HFFc6 (cell line): ENCODE measurements around the gene PNPLA3. TPM values are rescaled to one million over a fixed set of nuclear protein-coding genes. Genes with fewer than 3 reads are reported as not detected.

Experiments
- DNase-seq: peaks from one replicate; pipeline ENCODE4 v3.0.0-alpha.2; 2018
- H3K27ac Mint-ChIP-seq: 2 replicates; pipeline ENCODE4 v1.8.0; 2020; ENCODE audit warnings: mild to moderate bottlenecking, mixed read lengths
- H3K27me3 Mint-ChIP-seq: 2 replicates; pipeline ENCODE4 v1.8.0; 2021; ENCODE audit warnings: mild to moderate bottlenecking, moderate library complexity, mixed read lengths; ENCODE audit not compliant: insufficient read depth
- H3K36me3 Mint-ChIP-seq: 2 replicates; pipeline ENCODE4 v1.8.0; 2021; ENCODE audit warnings: low read depth, mixed read lengths
- H3K4me1 Mint-ChIP-seq: 2 replicates; pipeline ENCODE4 v1.8.0; 2020; ENCODE audit warnings: low read depth, mixed read lengths
- H3K4me3 Mint-ChIP-seq: 2 replicates; pipeline ENCODE4 v1.8.0; 2020; ENCODE audit warnings: mild to moderate bottlenecking, moderate library complexity, mixed read lengths
- H3K9me3 Mint-ChIP-seq: 2 replicates; pipeline ENCODE4 v1.8.0; 2020; ENCODE audit warnings: mild to moderate bottlenecking, mixed read lengths
- total RNA-seq, 6 experiments: library from RNA; stranded (reverse); fragmentation: NEBNext Ultra II Directional; extraction: Animal tissue kit (Norgen Biotek cat#: 25700); gene quantifications; 2 replicates in 1 of 6; 3 replicates in 5 of 6; pipeline ENCODE4 v1.2.3, GENCODE V29; 2021
- TF ChIP-seq, protein P1 (sequence below): fragments of 200-600 bp; sonication (generic); IDR thresholded peaks from 2 replicates; pipeline ENCODE4 v1.5.0; 2021; ENCODE audit warnings: antibody characterized with exemption, mild to moderate bottlenecking

Gene PNPLA3
- total RNA-seq, 6 experiments from 2014 or later = 3.0 to 6.5 (median 3.4) TPM

DNA sequence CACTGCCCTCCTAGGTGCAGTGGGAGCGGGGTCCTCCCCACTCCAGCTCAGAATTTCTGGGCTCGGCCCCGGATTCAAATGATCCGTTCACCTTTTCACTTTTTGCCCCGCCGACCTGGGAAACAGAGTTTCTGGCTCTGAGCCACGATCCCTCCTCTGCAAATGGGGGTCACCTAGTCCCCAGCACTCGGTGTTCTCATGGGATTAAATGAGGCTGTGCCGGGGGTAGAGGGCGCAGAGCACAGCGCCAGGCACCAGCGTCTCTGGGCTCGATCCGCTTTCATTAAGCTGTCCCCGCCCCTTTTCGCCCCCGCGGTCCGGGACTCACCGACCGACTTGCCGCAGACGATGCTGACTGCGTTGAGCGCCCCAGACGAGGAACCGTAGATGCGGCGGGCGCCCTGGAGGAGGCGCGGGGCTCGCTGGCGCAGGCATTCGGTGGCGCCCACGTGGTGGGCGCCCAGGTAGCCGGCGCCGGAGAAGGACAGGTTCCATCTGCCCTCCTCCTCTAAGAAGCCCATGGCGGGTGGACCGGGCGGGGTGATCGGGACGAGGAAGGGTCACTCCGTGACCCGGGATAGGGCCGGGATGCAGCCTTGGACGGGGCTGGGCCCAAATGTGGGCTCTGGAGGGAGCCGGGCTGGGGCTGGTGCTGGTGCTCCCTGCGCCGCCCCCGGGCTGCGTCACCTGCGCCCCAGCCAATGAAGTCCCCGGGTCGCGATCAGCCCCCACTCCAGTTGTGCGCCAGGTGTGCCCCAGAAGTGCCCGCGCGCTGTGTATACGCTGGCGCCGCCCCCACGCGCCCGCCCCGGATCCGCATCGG, 32.0 kb upstream of the PNPLA3 start, which contains the start of gene PNPLA5:
PNPLA5 (minus strand) TSS at position 654 of the 823 bp plus-strand sequence; CDS start at position 521, 133 bp downstream.
- Mint-ChIP-seq H3K36me3 (no peaks in the 10 kb centered on the region), H3K4me1 (peaks cover 7% of the 10 kb centered on the region), H3K27ac (no peak within 1 kb of the TSS), H3K27me3 (peaks cover 10% of the 10 kb centered on the region), H3K9me3 (no peaks in the 10 kb centered on the region), H3K4me3 (no peak within 1 kb of the TSS)
- TF ChIP-seq, protein P1, sequence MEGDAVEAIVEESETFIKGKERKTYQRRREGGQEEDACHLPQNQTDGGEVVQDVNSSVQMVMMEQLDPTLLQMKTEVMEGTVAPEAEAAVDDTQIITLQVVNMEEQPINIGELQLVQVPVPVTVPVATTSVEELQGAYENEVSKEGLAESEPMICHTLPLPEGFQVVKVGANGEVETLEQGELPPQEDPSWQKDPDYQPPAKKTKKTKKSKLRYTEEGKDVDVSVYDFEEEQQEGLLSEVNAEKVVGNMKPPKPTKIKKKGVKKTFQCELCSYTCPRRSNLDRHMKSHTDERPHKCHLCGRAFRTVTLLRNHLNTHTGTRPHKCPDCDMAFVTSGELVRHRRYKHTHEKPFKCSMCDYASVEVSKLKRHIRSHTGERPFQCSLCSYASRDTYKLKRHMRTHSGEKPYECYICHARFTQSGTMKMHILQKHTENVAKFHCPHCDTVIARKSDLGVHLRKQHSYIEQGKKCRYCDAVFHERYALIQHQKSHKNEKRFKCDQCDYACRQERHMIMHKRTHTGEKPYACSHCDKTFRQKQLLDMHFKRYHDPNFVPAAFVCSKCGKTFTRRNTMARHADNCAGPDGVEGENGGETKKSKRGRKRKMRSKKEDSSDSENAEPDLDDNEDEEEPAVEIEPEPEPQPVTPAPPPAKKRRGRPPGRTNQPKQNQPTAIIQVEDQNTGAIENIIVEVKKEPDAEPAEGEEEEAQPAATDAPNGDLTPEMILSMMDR = no peak
- DNase-seq = no peak

DNA sequence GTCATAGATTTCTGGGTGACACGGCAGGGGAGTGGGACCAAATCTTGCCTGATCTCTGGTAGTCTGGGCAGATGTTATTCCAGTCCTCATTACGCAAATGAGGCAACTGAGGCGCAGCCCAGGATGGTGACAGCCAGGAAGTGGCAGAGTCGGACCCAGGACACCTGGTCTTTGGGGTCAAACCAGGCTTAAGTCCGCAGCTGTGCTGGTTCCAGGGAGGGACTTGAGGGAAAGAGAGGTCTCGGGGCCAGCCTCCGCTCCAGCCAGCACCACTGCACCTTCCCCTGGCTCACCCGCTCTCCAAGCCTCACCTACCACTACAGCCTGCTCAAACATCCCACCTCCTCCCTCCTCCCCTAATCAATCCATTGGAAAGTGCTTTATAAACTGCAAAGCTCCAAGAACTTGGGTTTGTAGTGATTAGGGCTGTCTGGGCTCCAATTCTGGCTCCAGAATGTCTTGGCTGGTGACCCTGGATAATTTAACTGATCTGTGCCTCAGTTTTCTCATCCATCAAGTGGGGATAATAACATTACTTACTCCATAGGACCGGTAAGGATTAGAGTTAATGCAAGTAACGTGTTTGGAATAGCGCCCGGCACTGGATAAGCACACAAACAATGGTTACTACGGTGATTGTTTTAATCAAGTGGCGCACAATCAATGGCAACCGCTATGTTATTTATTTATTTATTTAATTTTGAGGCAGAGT, 31.3 kb upstream of the PNPLA3 start:
- Mint-ChIP-seq H3K4me3 (no peak overlapping the region), H3K27ac (no peak overlapping the region), H3K9me3 (no peaks in the 10 kb centered on the region), H3K36me3 (no peaks in the 10 kb centered on the region), H3K4me1 (peaks cover 10% of the 10 kb centered on the region), H3K27me3 (peaks cover 7% of the 10 kb centered on the region)
- no peak for DNase-seq
- TF ChIP-seq, protein P1 = no peak

DNA sequence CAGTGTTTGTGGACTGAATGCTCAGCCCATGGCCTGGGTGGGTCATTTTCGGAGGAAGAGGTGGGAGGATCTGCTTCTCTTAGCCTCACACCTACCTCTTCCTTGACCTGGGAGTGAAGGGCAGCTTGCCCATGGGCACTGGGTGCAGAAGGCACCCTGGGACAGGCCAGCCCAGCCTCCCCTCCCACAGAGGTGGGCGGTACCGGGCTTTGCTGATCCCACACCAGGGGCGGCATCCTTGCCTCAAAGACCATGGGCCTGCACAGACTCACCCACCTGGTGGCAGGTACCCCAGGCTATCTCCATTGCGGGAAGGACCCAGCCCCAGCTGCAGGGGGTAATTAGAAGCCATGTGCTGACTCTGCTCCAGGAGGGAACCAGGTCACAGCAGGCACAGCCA, 30.3 kb upstream of the PNPLA3 start:
- TF ChIP-seq, protein P1 = no peak
- Mint-ChIP-seq H3K36me3 (no peaks in the 10 kb centered on the region), H3K9me3 (no peaks in the 10 kb centered on the region), H3K4me1 (peaks cover 19% of the 10 kb centered on the region), H3K27ac (no peak overlapping the region), H3K4me3 (no peak overlapping the region), H3K27me3 (peaks cover 7% of the 10 kb centered on the region)
- no peak for DNase-seq

DNA sequence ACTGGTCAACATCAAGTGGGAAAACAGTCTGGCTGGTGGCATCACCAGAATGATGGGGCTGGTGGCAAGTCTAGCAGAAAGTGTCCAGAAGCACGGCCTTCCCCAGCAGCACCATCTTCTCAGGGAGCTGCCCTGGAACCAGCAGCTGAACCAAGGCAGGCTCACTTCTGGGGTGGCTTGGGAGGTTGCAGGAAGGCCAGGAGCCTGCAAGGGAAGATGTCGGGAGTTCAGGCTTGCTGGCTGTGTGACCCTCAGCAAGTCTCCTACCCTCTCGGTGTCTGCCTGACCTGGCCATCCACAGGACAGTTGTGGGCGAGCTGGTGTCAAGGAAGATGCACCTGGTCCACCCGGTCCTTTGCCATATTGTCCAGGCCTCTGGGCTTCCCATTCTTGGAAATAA, 29.5 kb upstream of the PNPLA3 start:
- Mint-ChIP-seq H3K4me1 (peaks cover 22% of the 10 kb centered on the region), H3K9me3 (no peaks in the 10 kb centered on the region), H3K27ac (no peak overlapping the region), H3K36me3 (no peaks in the 10 kb centered on the region), H3K4me3 (no peak overlapping the region), H3K27me3 (peaks cover 7% of the 10 kb centered on the region)
- TF ChIP-seq, protein P1 = no peak
- no peak for DNase-seq

DNA sequence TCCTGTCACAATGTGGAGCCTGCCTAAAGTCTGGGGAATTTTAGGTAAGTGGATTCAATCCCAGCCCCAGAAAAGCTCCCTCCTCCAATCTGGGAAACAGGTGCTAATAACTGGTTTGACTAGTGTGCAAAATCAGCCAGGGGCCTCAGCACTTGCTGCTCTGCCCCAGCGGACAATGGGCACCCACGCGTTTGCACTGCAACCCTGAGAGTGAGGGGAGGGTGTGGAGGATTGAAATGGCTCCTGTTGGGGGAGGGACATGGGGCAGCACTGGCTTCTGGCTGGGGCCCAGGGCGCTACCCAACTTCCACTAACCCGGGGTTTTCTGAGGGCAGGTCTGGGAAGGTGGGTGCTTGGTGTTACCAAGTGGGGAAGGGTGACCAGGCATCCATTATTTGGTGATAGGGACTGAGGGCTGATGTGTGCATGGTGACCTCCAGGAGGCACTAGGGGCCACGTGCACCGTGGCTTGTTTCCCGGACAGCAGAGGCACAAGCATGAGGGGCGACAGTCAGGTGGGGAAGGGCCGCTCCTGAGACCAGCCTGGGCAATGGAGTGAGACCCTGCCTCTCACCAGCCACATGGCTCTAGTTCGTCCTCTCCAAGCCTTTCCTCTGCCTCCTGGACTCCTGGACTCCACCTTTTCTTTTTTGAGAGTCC, 27.5 kb upstream of the PNPLA3 start:
- Mint-ChIP-seq H3K9me3 (no peaks in the 10 kb centered on the region), H3K4me3 (no peak overlapping the region), H3K36me3 (no peaks in the 10 kb centered on the region), H3K4me1 (peaks cover 29% of the 10 kb centered on the region), H3K27me3 (no peaks in the 10 kb centered on the region; the same call in 1 of the 2 replicates), H3K27ac (no peak overlapping the region)
- no peak for DNase-seq
- TF ChIP-seq, protein P1 = peak; percentile 29
